Parathyroid adenoma (tissue), 2 donors: ENCODE data around the gene NKX2-1.

Experiments used
- H2AFZ ChIP-seq: fragments of 300-600 bp; sonication (generic); one replicate; pipeline ENCODE4 v1.7.0; 2017; ENCODE audit warnings: antibody characterized with exemption, mild to moderate bottlenecking
- H3K27ac ChIP-seq: fragments of 300-600 bp; sonication (generic); one replicate; pipeline ENCODE4 v1.7.0; 2017
- H3K27me3 ChIP-seq: fragments of 300-600 bp; sonication (generic); one replicate; pipeline ENCODE4 v1.7.0; 2017; ENCODE audit warnings: low read length; ENCODE audit not compliant: control insufficient read depth, insufficient read depth
- H3K36me3 ChIP-seq: fragments of 300-600 bp; sonication (generic); one replicate; pipeline ENCODE4 v1.7.0; 2017; ENCODE audit warnings: low read length; ENCODE audit not compliant: control insufficient read depth, insufficient read depth
- H3K4me1 ChIP-seq: fragments of 300-600 bp; sonication (generic); one replicate; pipeline ENCODE4 v1.7.0; 2017; ENCODE audit warnings: control low read depth
- H3K4me2 ChIP-seq: fragments of 300-600 bp; sonication (generic); one replicate; pipeline ENCODE4 v1.7.0; 2017; ENCODE audit warnings: low read length
- H3K4me3 ChIP-seq: fragments of 300-600 bp; sonication (generic); one replicate; pipeline ENCODE4 v1.7.0; 2017; ENCODE audit warnings: low read depth, low read length
- H3K79me2 ChIP-seq: fragments of 300-600 bp; sonication (generic); one replicate; pipeline ENCODE4 v1.7.0; 2017; ENCODE audit warnings: control low read depth
- H3K9ac ChIP-seq: fragments of 300-600 bp; sonication (generic); one replicate; pipeline ENCODE4 v1.7.0; 2017; ENCODE audit warnings: mild to moderate bottlenecking
- H3K9me3 ChIP-seq: fragments of 300-600 bp; sonication (generic); one replicate; pipeline ENCODE4 v1.7.0; 2017; ENCODE audit warnings: low read length; ENCODE audit not compliant: control insufficient read depth
- CTCF ChIP-seq: fragments of 300-600 bp; sonication (generic); IDR thresholded peaks from one replicate; pipeline ENCODE4 v1.7.0; 2017; ENCODE audit warnings: antibody characterized with exemption, mild to moderate bottlenecking
- donor health status: primary hyperparathyroidism.

Gene NKX2-1

DNA sequence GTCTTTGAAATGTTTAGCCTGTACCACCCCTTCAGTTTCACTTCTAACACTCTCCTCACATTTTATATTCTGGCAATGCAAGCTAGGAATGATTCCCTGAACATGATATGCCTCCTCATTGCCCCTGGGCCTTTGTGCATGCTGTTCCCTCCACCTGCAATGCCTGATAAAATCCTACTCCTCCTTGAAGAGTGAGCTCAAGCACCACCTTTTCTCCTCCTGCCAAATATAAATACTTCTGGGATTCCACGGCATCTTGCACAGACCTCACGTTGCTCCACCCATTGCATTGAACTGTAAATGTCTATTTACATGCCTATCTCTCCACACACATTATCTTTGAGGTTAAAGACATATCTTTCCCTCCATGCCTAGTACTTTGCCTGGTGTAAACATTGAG, 21.1 kb downstream of the NKX2-1 start:
- no peaks in the 10 kb centered on the region for H3K4me1 ChIP-seq
- no peaks in the 10 kb centered on the region for H3K79me2 ChIP-seq

DNA sequence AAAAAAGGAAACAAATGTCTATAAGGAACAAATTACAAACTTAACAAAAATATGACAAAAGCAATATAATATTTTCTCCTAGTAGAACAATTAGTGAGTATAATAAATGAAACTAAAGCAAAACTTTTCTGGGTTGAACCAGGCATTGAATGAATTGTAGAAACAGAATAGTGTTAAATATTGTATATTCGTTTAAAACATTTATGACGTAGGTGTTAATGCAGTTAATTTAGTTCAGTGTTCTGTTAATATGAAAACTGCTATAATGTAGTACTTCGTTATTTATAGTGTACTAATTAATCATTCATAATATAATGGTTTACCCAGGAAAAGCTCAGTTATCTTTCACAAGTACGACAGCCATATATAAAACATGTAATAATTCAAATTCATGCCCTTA, 23.7 kb downstream of the NKX2-1 start:
- Histone ChIP-seq H3K36me3 (no peaks in the 10 kb centered on the region), H3K27ac (no peak overlapping the region), H3K9ac (no peak overlapping the region), H3K79me2 (no peaks in the 10 kb centered on the region), H3K4me1 (no peaks in the 10 kb centered on the region), H3K4me3 (no peak overlapping the region), H3K9me3 (no peaks in the 10 kb centered on the region), H3K27me3 (no peaks in the 10 kb centered on the region), H2AFZ (no peak overlapping the region), H3K4me2 (no peak overlapping the region)
- TF ChIP-seq CTCF: no peak

More for the DNA sequence above, 21.1 kb downstream of the NKX2-1 start:
- Histone ChIP-seq H3K27me3 (peaks cover 7% of the 10 kb centered on the region), H3K36me3 (no peaks in the 10 kb centered on the region), H3K9me3 (no peaks in the 10 kb centered on the region), H3K9ac (no peak overlapping the region), H3K4me3 (no peak overlapping the region), H3K4me2 (no peak overlapping the region), H2AFZ (no peak overlapping the region), H3K27ac (no peak overlapping the region)
- no peak for TF ChIP-seq CTCF

GRCh38 chr14:36495666-36496065, 24.4 kb downstream of the NKX2-1 start:
- no peaks in the 10 kb centered on the region for H3K4me1 ChIP-seq
- no peaks in the 10 kb centered on the region for H3K36me3 ChIP-seq
- no peaks in the 10 kb centered on the region for H3K9me3 ChIP-seq
- no peak overlapping the region for H3K4me3 ChIP-seq
- H3K79me2 ChIP-seq: no peaks in the 10 kb centered on the region
- H3K27me3 ChIP-seq: no peaks in the 10 kb centered on the region
- no peak overlapping the region for H2AFZ ChIP-seq
- H3K27ac ChIP-seq: no peak overlapping the region
- H3K9ac ChIP-seq: no peak overlapping the region
- no peak overlapping the region for H3K4me2 ChIP-seq
- TF ChIP-seq CTCF: no peak

GRCh38 chr14:36493761-36494160, 26.3 kb downstream of the NKX2-1 start:
- H3K36me3 ChIP-seq: no peaks in the 10 kb centered on the region
- H3K9me3 ChIP-seq: no peaks in the 10 kb centered on the region
- no peak for TF ChIP-seq CTCF
- no peaks in the 10 kb centered on the region for H3K79me2 ChIP-seq
- no peak overlapping the region for H3K4me3 ChIP-seq
- H3K4me2 ChIP-seq: no peak overlapping the region
- H2AFZ ChIP-seq: no peak overlapping the region
- H3K9ac ChIP-seq: no peak overlapping the region
- no peak overlapping the region for H3K27ac ChIP-seq
- no peaks in the 10 kb centered on the region for H3K4me1 ChIP-seq
- no peaks in the 10 kb centered on the region for H3K27me3 ChIP-seq

- no peaks in the 10 kb centered on the region for H3K79me2 ChIP-seq
- H3K9ac ChIP-seq: no peak overlapping the region
- H3K4me1 ChIP-seq: no peaks in the 10 kb centered on the region
- TF ChIP-seq CTCF: no peak
- no peak overlapping the region for H3K27ac ChIP-seq
- no peak overlapping the region for H3K4me3 ChIP-seq
- H2AFZ ChIP-seq: no peak overlapping the region
- H3K36me3 ChIP-seq: no peaks in the 10 kb centered on the region
- H3K4me2 ChIP-seq: no peak overlapping the region
- no peaks in the 10 kb centered on the region for H3K27me3 ChIP-seq
- no peaks in the 10 kb centered on the region for H3K9me3 ChIP-seq
Measured at GRCh38 chr14:36485773-36486172, 34.3 kb downstream of the NKX2-1 start.
